HepG2 (cell line): ENCODE data around the gene EGFLAM. TPM values are rescaled to one million over a fixed set of nuclear protein-coding genes. Genes with fewer than 3 reads are reported as not detected.

Experiments
- ATAC-seq: fragments of 200-7000 bp; cut with Tn5 transposase; 3 replicates; pipeline ENCODE4 v1.9.1; 2020; ENCODE audit warnings: mild to moderate bottlenecking, moderate library complexity
- BruUV-seq: library from RNA; stranded (reverse); fragments of 400-500 nt; replicated peaks from 2 replicates; lab custom pipeline; 2021; lab: Mats Ljungman, UMichigan
- CTCF ChIA-PET: fragments of 300-600 bp; formaldehyde crosslinking; extraction: SDS; loops from one replicate; lab custom pipeline; 2021; ENCODE audit warnings: low total read pairs, inconsistent platforms, low intra/inter-chr PET ratio; lab: Yijun Ruan, JAX
- POLR2A ChIA-PET: fragments of 350-600 bp; sonication (Branson Sonifier 250); formaldehyde crosslinking; loops from one replicate; lab custom pipeline; 2020; ENCODE audit warnings: antibody characterized with exemption, inconsistent platforms; lab: Yijun Ruan, JAX
- DNase-seq: peaks from one replicate; pipeline ENCODE4 v3.0.0-alpha.2; 2015; ENCODE audit warnings: low spot score
- FAIRE-seq: peaks from 3 replicates; lab custom pipeline; 2011; peaks lifted over from hg19 to GRCh38; lab: Jason Lieb, UNC
- H2AFZ ChIP-seq: one replicate; pipeline ENCODE4 v1.6.1; 2011; ENCODE audit warnings: low read length, inconsistent platforms
- H3K27ac ChIP-seq: fragments of 300-600 bp; 3 replicates; pipeline ENCODE4 v1.8.0; 2011; ENCODE audit warnings: mixed run types, mild to moderate bottlenecking, mixed read lengths, low read length, inconsistent platforms; ENCODE audit not compliant: insufficient read depth; ENCODE audit errors: extremely low read length
- H3K27me3 ChIP-seq, 2 experiments: fragments of 200-600 bp in 1 of 2; 2 replicates in 1 of 2; 3 replicates in 1 of 2; pipeline versions ENCODE4 v1.6.0 to v1.8.0; 2011; ENCODE audit warnings: low read length in 2 of 2, mild to moderate bottlenecking in 2 of 2, moderate library complexity in 2 of 2, inconsistent platforms in 1 of 2; ENCODE audit not compliant: insufficient read depth in 2 of 2, control insufficient read depth in 1 of 2
- H3K36me3 ChIP-seq, 2 experiments: fragments of 200-600 bp in 1 of 2; replicated peaks in 1 of 2; 2 replicates in 1 of 2; 3 replicates in 1 of 2; pipeline versions ENCODE4 v1.5.1 to v1.8.0; 2011; ENCODE audit warnings: low read length in 2 of 2, inconsistent platforms in 1 of 2; ENCODE audit not compliant: insufficient read depth in 2 of 2, control insufficient read depth in 1 of 2
- H3K4me1 ChIP-seq: 2 replicates; pipeline ENCODE4 v1.5.1; 2012; ENCODE audit warnings: low read length, inconsistent platforms; ENCODE audit not compliant: insufficient read depth
- H3K4me2 ChIP-seq: 2 replicates; pipeline ENCODE4 v1.6.0; 2011; ENCODE audit warnings: low read depth, low read length, inconsistent platforms
- H3K4me3 ChIP-seq, 3 experiments: fragments of 200-600 bp in 1 of 3; sonication (generic), shearing (Covaris generic) in 1 of 3; replicated peaks in 1 of 3; 2 replicates each; pipeline ENCODE4 v1.5.1; 2011 to 2016; ENCODE audit warnings: low read length in 3 of 3, inconsistent platforms in 2 of 3, low read depth in 2 of 3, mild to moderate bottlenecking in 2 of 3, control low read depth in 1 of 3, mixed read lengths in 1 of 3; ENCODE audit not compliant: insufficient read depth in 1 of 3
- H3K79me2 ChIP-seq: one replicate; pipeline ENCODE4 v1.6.1; 2011; ENCODE audit warnings: low read length, inconsistent platforms; ENCODE audit not compliant: insufficient read depth
- H3K9ac ChIP-seq: 2 replicates; pipeline ENCODE4 v1.6.0; 2011; ENCODE audit warnings: mild to moderate bottlenecking, low read depth, low read length, inconsistent platforms; ENCODE audit not compliant: insufficient read depth
- H3K9me3 ChIP-seq: 2 replicates; pipeline ENCODE4 v1.5.1; 2012; ENCODE audit warnings: mild to moderate bottlenecking, low read length
- H4K20me1 ChIP-seq: 2 replicates; pipeline ENCODE4 v1.6.0; 2011; ENCODE audit warnings: inconsistent platforms, mild to moderate bottlenecking, low read length, moderate library complexity; ENCODE audit not compliant: insufficient read depth
- ATF1 ChIP-seq: IDR thresholded peaks from 2 replicates; pipeline ENCODE4 v1.6.1; 2016; ENCODE audit warnings: mild to moderate bottlenecking, control low read depth
- ATF7 ChIP-seq, 2 experiments: fragments of 450-650 bp in 1 of 2; sonication (generic) in 1 of 2; formaldehyde crosslinking in 1 of 2; IDR thresholded peaks; 2 replicates each; pipeline versions ENCODE4 v1.4.0 to v1.6.1; 2016 to 2020; ENCODE audit warnings: antibody characterized with exemption in 1 of 2, mild to moderate bottlenecking in 1 of 2, missing genetic modification reagents in 1 of 2
- HIC2 ChIP-seq: sonication (generic); formaldehyde crosslinking; IDR thresholded peaks from 2 replicates; pipeline ENCODE4 v1.9.0; 2022; ENCODE audit warnings: low read depth, missing genetic modification reagents
- HMGXB3 ChIP-seq: sonication (generic); formaldehyde crosslinking; IDR thresholded peaks from 2 replicates; pipeline ENCODE4 v1.4.0; 2020; ENCODE audit warnings: missing genetic modification reagents, borderline replicate concordance
- KMT2B ChIP-seq: IDR thresholded peaks from 2 replicates; pipeline ENCODE4 v1.6.1; 2016; ENCODE audit warnings: missing genetic modification reagents, missing compliant biosample characterization
- SIN3B ChIP-seq: fragments of 150-350 bp; IDR thresholded peaks from 2 replicates; pipeline ENCODE4 v1.6.1; 2014; ENCODE audit warnings: low read length
- SPEN ChIP-seq: sonication (generic); formaldehyde crosslinking; IDR thresholded peaks from 2 replicates; pipeline ENCODE4 v1.5.1; 2020; ENCODE audit warnings: low read depth, mild to moderate bottlenecking, missing genetic modification reagents
- ZNF124 ChIP-seq: sonication (generic); formaldehyde crosslinking; IDR thresholded peaks from 2 replicates; pipeline ENCODE4 v1.4.0; 2020; ENCODE audit warnings: missing genetic modification reagents
- ZNF256 ChIP-seq: sonication (generic); formaldehyde crosslinking; conservative IDR thresholded peaks from 2 replicates; pipeline ENCODE4 v1.4.0; 2020; ENCODE audit warnings: missing genetic modification reagents
- ZNF709 ChIP-seq: sonication (generic); formaldehyde crosslinking; IDR thresholded peaks from 2 replicates; pipeline ENCODE4 v1.5.0; 2020; ENCODE audit warnings: mild to moderate bottlenecking, missing genetic modification reagents
- ZNF75D ChIP-seq: sonication (generic); formaldehyde crosslinking; IDR thresholded peaks from 2 replicates; pipeline ENCODE4 v1.8.1; 2023; ENCODE audit warnings: missing genetic modification reagents, mild to moderate bottlenecking, borderline replicate concordance
- WGBS: methylation state at CpG from one replicate; pipeline ENCODE4 v1.1.6; 2017; ENCODE audit warnings: low lambda C conversion rate; 5-methylcytosine and 5-hydroxymethylcytosine counted together
- in situ Hi-C: cut with HindIII; loops from 2 replicates; pipeline ENCODE4 v1.10.0; 2017; ENCODE audit warnings: low pct_unique_long_range_greater_than_20kb; ENCODE audit not compliant: extremely low pct_ligation_motif_present
- intact Hi-C: fragments of 100-400 bp; cut with micrococcal nuclease; formaldehyde crosslinking; loops from one replicate; pipeline ENCODE4 v1.10.0; 2022; ENCODE audit not compliant: unreplicated experiment
- polyA plus RNA-seq, 8 experiments: library from polyadenylated mRNA; depleted of rRNA in 3 of 8; stranded (reverse) in 7 of 8; unstranded in 1 of 8; fragments of >200 nt; fragmentation: Illumina TruSeq in 4 of 8; extraction: Trizol in 4 of 8; gene quantifications; 2 replicates each; pipeline versions ENCODE4 v1.2.1 to v1.2.3, GENCODE V29; 2011 to 2016; ENCODE audit warnings: low read depth in 4 of 8, missing spikeins in 1 of 8, mixed read lengths in 1 of 8; ENCODE audit not compliant: insufficient read depth in 1 of 8
- total RNA-seq, 5 experiments: library from RNA; depleted of rRNA; stranded (reverse); fragments of >200 nt; fragmentation: Illumina TruSeq; extraction: Trizol; gene quantifications; 2 replicates each; pipeline ENCODE4 v1.2.3, GENCODE V29; 2016; ENCODE audit warnings: low read depth in 1 of 5

Gene EGFLAM
- total and polyA plus RNA-seq, 2 of the 13 experiments (the other 11 are each of a cell fraction or from before 2014, with no cell fraction given), result not detected

DNA sequence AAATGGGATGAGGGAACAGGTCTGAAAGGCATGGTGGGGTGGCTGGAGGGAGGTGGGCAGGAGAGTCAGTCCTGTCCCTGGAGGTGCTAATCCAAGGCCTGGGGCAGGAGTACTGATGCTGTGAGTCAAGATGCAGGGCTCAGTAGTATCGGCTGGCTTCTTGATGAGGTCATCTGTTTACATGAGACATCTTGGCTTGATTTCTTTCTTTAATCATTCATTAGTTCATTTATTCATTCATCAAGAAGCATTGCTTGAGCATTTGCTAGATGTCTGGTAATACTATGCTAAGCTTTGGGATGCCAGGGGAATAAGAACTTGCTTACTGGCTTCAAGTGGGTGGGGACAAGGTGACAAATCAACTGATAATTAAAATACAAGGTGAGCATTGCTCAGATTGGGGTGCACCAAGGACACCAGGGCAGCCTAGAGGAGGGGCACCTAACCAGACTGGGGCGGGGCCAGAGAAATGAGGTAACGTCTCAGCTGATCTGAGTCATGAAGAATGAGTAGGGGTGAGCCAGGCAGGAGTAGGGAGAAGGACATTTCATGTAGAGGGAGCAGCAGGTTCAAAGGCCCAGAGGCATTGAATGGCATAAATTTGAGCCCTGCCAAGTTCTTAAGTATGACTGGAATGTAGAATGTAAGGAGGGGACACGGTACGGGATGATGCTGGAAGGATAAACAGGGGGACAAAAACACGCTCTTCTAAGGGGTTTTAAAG is 88.8 kb downstream of the EGFLAM start:
- DNase-seq (no peak), FAIRE-seq (no peak), ATAC-seq (no peak)
- Histone ChIP-seq H3K9me3 (no peaks in the 10 kb centered on the region), H3K4me2 (no peak overlapping the region), H3K79me2 (no peaks in the 10 kb centered on the region), H3K36me3 (no peaks in the 10 kb centered on the region), H2AFZ (no peak overlapping the region), H3K27me3 (peaks cover 0 to 13% of the 10 kb centered on the region in 2 experiments; a peak in 1 of 5 replicates), H3K27ac (no peak overlapping the region), H3K4me3 (no peak overlapping the region), H3K9ac (no peak overlapping the region), H3K4me1 (no peaks in the 10 kb centered on the region), H4K20me1 (no peaks in the 10 kb centered on the region)
- CTCF ChIA-PET, result no interaction called here
- POLR2A ChIA-PET, result no interaction called here
- WGBS, result 23% methylated on average over 6 of the region's 6 CpGs
- TF ChIP-seq ZNF124 (CRISPR knock-in tag) (no peak), ATF7 (IDR thresholded peaks at IDR 0.05) (peak; percentile 66; the same call in 1 of the 2 replicates), ATF7 (CRISPR knock-in tag; IDR thresholded peaks at IDR 0.05) (no peak), ATF1 (CRISPR knock-in tag) (no peak), HIC2 (no peak), SPEN (CRISPR knock-in tag) (no peak), SIN3B (no peak)
- in situ Hi-C loops (no loop called here), intact Hi-C loops (no loop called here)
- BruUV-seq, result no TSS peak

DNA sequence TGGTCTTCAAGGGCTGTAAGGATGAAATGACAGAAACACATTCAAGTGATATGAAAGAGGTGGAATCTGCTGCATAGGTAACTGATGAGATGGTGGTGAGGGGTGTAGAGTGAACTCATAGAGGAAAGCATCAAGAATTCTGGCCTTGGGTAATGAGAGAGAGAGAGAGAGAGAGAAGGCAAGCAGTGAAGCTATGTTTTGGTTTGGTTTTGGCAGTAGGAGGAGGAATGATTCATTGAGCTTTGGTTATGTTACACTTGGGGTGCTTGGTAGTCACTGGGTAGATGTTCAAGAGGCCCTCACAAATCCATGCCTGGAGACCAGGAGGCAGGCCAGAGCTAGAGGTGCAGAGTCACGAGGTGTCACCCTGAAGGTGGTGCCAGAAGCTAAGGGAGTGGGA is 89.5 kb downstream of the EGFLAM start:
- H4K20me1 ChIP-seq, result no peaks in the 10 kb centered on the region
- TF ChIP-seq ZNF256 (CRISPR knock-in tag), result no peak
- TF ChIP-seq ZNF709, result no peak
- TF ChIP-seq ZNF75D, result no peak
- TF ChIP-seq HMGXB3 (CRISPR knock-in tag), result no peak
- no peak for TF ChIP-seq KMT2B (CRISPR knock-in tag)

More for the DNA sequence above, 89.5 kb downstream of the EGFLAM start:
- Histone ChIP-seq H3K4me2 (no peak overlapping the region), H3K4me1 (no peaks in the 10 kb centered on the region), H2AFZ (no peak overlapping the region), H3K79me2 (no peaks in the 10 kb centered on the region), H3K9me3 (no peaks in the 10 kb centered on the region), H3K4me3 (no peak overlapping the region), H3K27me3 (peaks cover 0 to 13% of the 10 kb centered on the region in 2 experiments; a peak in 1 of 5 replicates), H3K27ac (no peak overlapping the region), H3K9ac (no peak overlapping the region), H3K36me3 (no peaks in the 10 kb centered on the region)
- in situ Hi-C loops (no loop called here), intact Hi-C loops (no loop called here)
- FAIRE-seq (no peak), ATAC-seq (no peak), DNase-seq (no peak)
- BruUV-seq, result no TSS peak
- ChIA-PET POLR2A (no interaction called here), CTCF (no interaction called here)
- 0% methylated on average over 1 of the region's 1 CpG for WGBS
